Heart left ventricle (tissue), 13 donors: ENCODE data around the gene ILDR2.

Experiments
- POLR2A ChIP-seq, 2 donors: fragments of 450-650 bp; IDR thresholded peaks; one replicate each; pipeline ENCODE4 v1.6.1; 2017; ENCODE audit warnings: antibody characterized with exemption in 2 of 2, mild to moderate bottlenecking in 2 of 2, moderate library complexity in 2 of 2
- TF ChIP-seq, protein P1 (sequence below), 12 donors: fragments of 200-600 bp; sonication (generic) in 4 of 12; IDR thresholded peaks; one replicate each; pipeline versions ENCODE4 v1.5.0 to v1.8.0; 2018 to 2022; ENCODE audit warnings: antibody characterized with exemption in 12 of 12, mild to moderate bottlenecking in 5 of 12
- donor health status: ischemic (EF 13 %, LVEDD 7.1; RV severe dilation, severe dysfunction).
- donor health status: DM: no; HTN: yes; CAD: no.
- donor health status: DM: no; HTN: no; CAD: no.
- donor health status: ischemic (EF 25% LVEDD 6.9; RV normal size, moderate dysfunction).
- donor health status: ischemic (EF 25% LVEDD 5.7; RV mildly dilated, moderate dysfunction).
- donor health status: ischemic (EF 35%, LVEDD 5.7; RV mildly dilated, moderate dysfunction).
- donor health status: nonischemic (EF 11% LVEDD 7.7; RV severe dilation, severe dysfunction).
- donor health status: DM: yes; HTN: yes; CAD: no.
- donor health status: PGD.
- donor health status: ischemic (EF 29% LVEDD 5.4; RV normal size, mild dysfunction).
- donor health status: nonischemic (EF 23%, LVEDD 6.1; RV moderate dilation, normal function).

DNA sequence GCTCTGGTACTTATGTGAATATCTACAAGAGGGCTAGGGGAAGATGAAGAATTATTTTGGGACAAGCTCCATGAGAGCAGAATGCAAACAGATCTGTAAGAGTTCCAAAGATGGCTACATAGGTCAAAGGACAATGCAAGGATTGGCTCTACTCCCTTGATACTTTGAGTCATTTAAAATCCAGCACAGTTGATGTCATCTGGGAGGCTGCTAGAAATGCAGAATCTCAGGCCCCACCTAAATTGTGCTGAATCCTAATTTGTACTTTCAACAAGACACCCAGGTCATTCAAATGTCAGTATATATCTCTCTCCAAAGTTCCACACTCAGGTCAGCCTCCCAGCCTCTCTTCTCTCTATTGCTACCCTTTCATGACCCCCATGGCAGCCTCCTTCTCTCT is 75.6 kb downstream of the ILDR2 start:
- TF ChIP-seq, protein P1, sequence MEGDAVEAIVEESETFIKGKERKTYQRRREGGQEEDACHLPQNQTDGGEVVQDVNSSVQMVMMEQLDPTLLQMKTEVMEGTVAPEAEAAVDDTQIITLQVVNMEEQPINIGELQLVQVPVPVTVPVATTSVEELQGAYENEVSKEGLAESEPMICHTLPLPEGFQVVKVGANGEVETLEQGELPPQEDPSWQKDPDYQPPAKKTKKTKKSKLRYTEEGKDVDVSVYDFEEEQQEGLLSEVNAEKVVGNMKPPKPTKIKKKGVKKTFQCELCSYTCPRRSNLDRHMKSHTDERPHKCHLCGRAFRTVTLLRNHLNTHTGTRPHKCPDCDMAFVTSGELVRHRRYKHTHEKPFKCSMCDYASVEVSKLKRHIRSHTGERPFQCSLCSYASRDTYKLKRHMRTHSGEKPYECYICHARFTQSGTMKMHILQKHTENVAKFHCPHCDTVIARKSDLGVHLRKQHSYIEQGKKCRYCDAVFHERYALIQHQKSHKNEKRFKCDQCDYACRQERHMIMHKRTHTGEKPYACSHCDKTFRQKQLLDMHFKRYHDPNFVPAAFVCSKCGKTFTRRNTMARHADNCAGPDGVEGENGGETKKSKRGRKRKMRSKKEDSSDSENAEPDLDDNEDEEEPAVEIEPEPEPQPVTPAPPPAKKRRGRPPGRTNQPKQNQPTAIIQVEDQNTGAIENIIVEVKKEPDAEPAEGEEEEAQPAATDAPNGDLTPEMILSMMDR (IDR thresholded peaks at IDR 0.05): no peak
- no peak for TF ChIP-seq POLR2A (IDR thresholded peaks at IDR 0.05)
